WI38 (cell line): Measurements from ENCODE around the gene HMCN2.
"Not testable (repeated sequence)": the region's sequence is repeated elsewhere in the genome, so short reads cannot be mapped to it uniquely, and the experiment has no call there.

Experiments used
- H3K4me3 ChIP-seq: 2 replicates; pipeline ENCODE4 v1.5.1; 2011; ENCODE audit warnings: low read depth, mild to moderate bottlenecking, control low read depth, low read length
- CTCF ChIP-seq: IDR thresholded peaks from 2 replicates; pipeline ENCODE4 v1.5.1; 2012; ENCODE audit warnings: low read depth, mild to moderate bottlenecking, control low read depth, low read length

The HMCN2 gene

GRCh38 chr9:130433947-130434262 is 168.3 kb downstream of the HMCN2 start:
- H3K4me3 ChIP-seq = no peak overlapping the region

GRCh38 chr9:130434656-130435055 is 169.1 kb downstream of the HMCN2 start:
- H3K4me3 ChIP-seq = not testable (repeated sequence)

More at GRCh38 chr9:130433947-130434262, 168.3 kb downstream of the HMCN2 start:
- TF ChIP-seq CTCF = no peak

- H3K4me3 ChIP-seq = no peak overlapping the region
- TF ChIP-seq CTCF = no peak
These were observed 171.6 kb downstream of the HMCN2 start for GRCh38 chr9:130437011-130437789.

GRCh38 chr9:130438382-130438981 is 172.9 kb downstream of the HMCN2 start:
- no peak for TF ChIP-seq CTCF
- H3K4me3 ChIP-seq = no peak overlapping the region

- TF ChIP-seq CTCF = no peak
These were observed 175.5 kb downstream of the HMCN2 start for GRCh38 chr9:130441031-130441430.

GRCh38 chr9:130442746-130443455 is 177.3 kb downstream of the HMCN2 start:
- no peak overlapping the region for H3K4me3 ChIP-seq
- no peak for TF ChIP-seq CTCF

More at GRCh38 chr9:130441031-130441430, 175.5 kb downstream of the HMCN2 start:
- no peak overlapping the region for H3K4me3 ChIP-seq

- TF ChIP-seq CTCF = no peak
These were observed 177.9 kb downstream of the HMCN2 start for GRCh38 chr9:130443456-130443801.

More at GRCh38 chr9:130443456-130443801, 177.9 kb downstream of the HMCN2 start:
- H3K4me3 ChIP-seq = no peak overlapping the region
